Aorta (tissue), 5 donors: ENCODE data around the gene C1QTNF9B. TPM values are rescaled to one million over a fixed set of nuclear protein-coding genes. Genes with fewer than 3 reads are reported as not detected.

Experiments used
- ATAC-seq: fragments of 200-7000 bp; cut with Tn5 transposase; one replicate; pipeline ENCODE4 v1.9.1; 2022; ENCODE audit warnings: moderate library complexity; ENCODE audit not compliant: low FRiP score
- DNase-seq, 2 donors: peaks; one replicate each; pipeline ENCODE4 v3.0.0-alpha.2; 2020
- H3K27ac ChIP-seq, 2 donors: one replicate each; pipeline ENCODE4 v1.5.1; 2013; ENCODE audit warnings: low read length in 2 of 2, mild to moderate bottlenecking in 2 of 2, moderate library complexity in 2 of 2, control low read depth in 1 of 2, inconsistent platforms in 1 of 2, low read depth in 1 of 2
- H3K27me3 ChIP-seq, 2 donors: one replicate each; pipeline ENCODE4 v1.6.1; 2013; ENCODE audit warnings: control low read depth in 1 of 2, low read length in 1 of 2, mild to moderate bottlenecking in 1 of 2, moderate library complexity in 1 of 2; ENCODE audit not compliant: insufficient read depth in 2 of 2, control insufficient read depth in 1 of 2
- H3K36me3 ChIP-seq, 2 donors: one replicate each; pipeline ENCODE4 v1.6.1; 2013; ENCODE audit warnings: control low read depth in 1 of 2, low read length in 1 of 2, mild to moderate bottlenecking in 1 of 2; ENCODE audit not compliant: insufficient read depth in 2 of 2, control insufficient read depth in 1 of 2
- H3K4me1 ChIP-seq, 2 donors: one replicate each; pipeline ENCODE4 v1.6.1; 2013; ENCODE audit warnings: low read length in 2 of 2, control low read depth in 1 of 2, mild to moderate bottlenecking in 1 of 2, moderate library complexity in 1 of 2; ENCODE audit not compliant: insufficient read depth in 2 of 2, control insufficient read depth in 1 of 2
- H3K4me3 ChIP-seq, 2 donors: one replicate each; pipeline ENCODE4 v1.5.1; 2013; ENCODE audit warnings: low read length in 2 of 2, control low read depth in 1 of 2, mild to moderate bottlenecking in 1 of 2
- H3K9me3 ChIP-seq: one replicate; pipeline ENCODE4 v1.6.1; 2013; ENCODE audit warnings: mild to moderate bottlenecking, low read length; ENCODE audit not compliant: control insufficient read depth
- WGBS, 2 donors: extraction: QIAGEN DNeasy Blood & Tissue Kit; methylation state at CpG; one replicate each; pipeline ENCODE4 v1.1.7; 2013; 5-methylcytosine and 5-hydroxymethylcytosine counted together
- intact Hi-C, 2 donors: fragments of 100-400 bp; cut with DNase I; formaldehyde crosslinking; loops; one replicate each; pipeline versions ENCODE4 v1.14.2 to v1.15.0; 2022
- polyA plus RNA-seq, 2 donors: library from polyadenylated mRNA; stranded (reverse); fragments of 200-250 nt; gene quantifications; one replicate each; pipeline ENCODE4 v1.2.3, GENCODE V29; 2013
- total RNA-seq, 2 donors: library from RNA; stranded (reverse); fragmentation: NEBNext Ultra II Directional; extraction: Animal tissue kit (Norgen Biotek cat#: 25700); gene quantifications; one replicate each; pipeline ENCODE4 v1.2.1, GENCODE V29; 2021
- donor health status: healthy with polysubstance abuse.
- donor health status: Bipolar disorder and iron deficiency.
- donor health status: DM: no; HTN: no; CAD: no.
- donor health status: DM: no; HTN: no; CAD: no.
- donor health status: DM: yes; HTN: yes; CAD: no.

The C1QTNF9B gene
- total and polyA plus RNA-seq, 4 donors: 0.93 TPM; not detected in 3

- DNase-seq (no peak), ATAC-seq (no peak)
- H3K36me3 ChIP-seq: peaks cover 0 to 4% of the 10 kb centered on the region in 2 donors
- intact Hi-C loops: no loop called here
- no peaks in the 10 kb centered on the region for H3K4me1 ChIP-seq
- H3K4me3 ChIP-seq: no peak overlapping the region
- no peaks in the 10 kb centered on the region for H3K9me3 ChIP-seq
- no peaks in the 10 kb centered on the region for H3K27me3 ChIP-seq
- H3K27ac ChIP-seq: no peak overlapping the region
- 80 to 94% methylated on average over 2 of the region's 2 CpGs for WGBS, 2 donors
Observed at GRCh38 chr13:23847497-23847896, 49.8 kb downstream of the C1QTNF9B start.

- WGBS, 2 donors: 93% methylated on average over 5 of the region's 5 CpGs
- no peaks in the 10 kb centered on the region for H3K4me1 ChIP-seq
- H3K27ac ChIP-seq: no peak overlapping the region
- no peak for DNase-seq
- intact Hi-C loops: no loop called here
- peaks cover 0 to 4% of the 10 kb centered on the region in 2 donors for H3K36me3 ChIP-seq
- no peaks in the 10 kb centered on the region for H3K27me3 ChIP-seq
- no peaks in the 10 kb centered on the region for H3K9me3 ChIP-seq
- H3K4me3 ChIP-seq: no peak overlapping the region
- ATAC-seq: no peak
Observed at GRCh38 chr13:23845105-23845725, 52.1 kb downstream of the C1QTNF9B start.

- ATAC-seq: no peak
Observed at GRCh38 chr13:23844132-23844531, 53.2 kb downstream of the C1QTNF9B start.

GRCh38 chr13:23843436-23843835, 53.9 kb downstream of the C1QTNF9B start:
- Histone ChIP-seq H3K9me3 (no peaks in the 10 kb centered on the region), H3K4me3 (no peak overlapping the region), H3K36me3 (peaks cover 0 to 4% of the 10 kb centered on the region in 2 donors), H3K27me3 (no peaks in the 10 kb centered on the region), H3K27ac (no peak overlapping the region), H3K4me1 (no peaks in the 10 kb centered on the region)
- intact Hi-C loops: no loop called here
- ATAC-seq: no peak
- DNase-seq: no peak
- WGBS, 2 donors: 75 to 78% methylated on average over 1 of the region's 1 CpG

More at GRCh38 chr13:23844132-23844531, 53.2 kb downstream of the C1QTNF9B start:
- DNase-seq: no peak
- intact Hi-C loops: no loop called here
- H3K36me3 ChIP-seq: peaks cover 0 to 4% of the 10 kb centered on the region in 2 donors
- H3K27me3 ChIP-seq: no peaks in the 10 kb centered on the region
- no peak overlapping the region for H3K4me3 ChIP-seq
- H3K4me1 ChIP-seq: no peaks in the 10 kb centered on the region
- no peaks in the 10 kb centered on the region for H3K9me3 ChIP-seq
- 99 to 100% methylated on average over 2 of the region's 2 CpGs for WGBS, 2 donors
- H3K27ac ChIP-seq: no peak overlapping the region

GRCh38 chr13:23842406-23842805, 54.9 kb downstream of the C1QTNF9B start:
- H3K4me1 ChIP-seq: no peaks in the 10 kb centered on the region
- intact Hi-C loops: no loop called here
- H3K27me3 ChIP-seq: no peaks in the 10 kb centered on the region
- H3K27ac ChIP-seq: no peak overlapping the region
- 86 to 91% methylated on average over 8 of the region's 8 CpGs for WGBS, 2 donors
- no peak for DNase-seq
- no peak for ATAC-seq
- peaks cover 1 to 4% of the 10 kb centered on the region in 2 donors for H3K36me3 ChIP-seq
- no peak overlapping the region for H3K4me3 ChIP-seq
- H3K9me3 ChIP-seq: no peaks in the 10 kb centered on the region

Other genes starting within 250 kb of the C1QTNF9B start
- gene MIPEP, start 8.1 kb downstream of the C1QTNF9B start, total RNA-seq: 1 to 10 TPM; 8.9 to 9.1 TPM
- 1 to 10 TPM; 3.6 to 4.1 TPM for gene MIPEP, start 8.1 kb downstream of the C1QTNF9B start, polyA plus RNA-seq